Suppressor macrophage treated with lipopolysaccharide for 4 hours (primary cell): Measurements from ENCODE around the gene HSPG2.
"Not testable (repeated sequence)": the region's sequence is repeated elsewhere in the genome, so short reads cannot be mapped to it uniquely, and the experiment has no call there.

Experiments
- DNase-seq: peaks from one replicate; pipeline ENCODE4 v3.0.0-alpha.2; 2020

Gene HSPG2

DNA sequence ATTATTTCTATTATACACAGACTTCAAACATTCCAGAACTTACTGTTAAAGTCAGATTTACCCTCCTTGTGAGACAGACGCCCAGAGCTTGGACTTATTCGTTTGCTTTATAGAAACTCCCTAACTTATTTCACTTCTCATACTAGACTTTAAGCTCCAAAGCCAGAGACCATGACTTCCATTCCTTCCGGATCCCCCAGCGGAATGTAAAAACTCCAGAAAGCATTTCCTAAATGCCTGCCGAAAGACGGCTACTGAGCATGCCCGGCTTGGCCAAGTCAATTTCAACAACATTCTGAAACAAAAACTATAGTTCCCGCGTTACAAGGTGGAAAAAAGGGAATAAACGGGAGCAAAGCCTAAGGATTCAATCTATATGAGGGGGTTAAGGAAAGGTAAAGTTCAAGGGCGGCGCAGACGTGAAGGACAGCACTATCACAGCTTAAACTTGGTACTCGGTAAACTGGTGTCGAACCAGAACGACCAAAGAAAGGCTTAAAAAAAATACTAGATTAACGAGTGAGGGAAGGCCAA, 155.2 kb downstream of the HSPG2 start:
- peak; percentile 68 for DNase-seq

DNA sequence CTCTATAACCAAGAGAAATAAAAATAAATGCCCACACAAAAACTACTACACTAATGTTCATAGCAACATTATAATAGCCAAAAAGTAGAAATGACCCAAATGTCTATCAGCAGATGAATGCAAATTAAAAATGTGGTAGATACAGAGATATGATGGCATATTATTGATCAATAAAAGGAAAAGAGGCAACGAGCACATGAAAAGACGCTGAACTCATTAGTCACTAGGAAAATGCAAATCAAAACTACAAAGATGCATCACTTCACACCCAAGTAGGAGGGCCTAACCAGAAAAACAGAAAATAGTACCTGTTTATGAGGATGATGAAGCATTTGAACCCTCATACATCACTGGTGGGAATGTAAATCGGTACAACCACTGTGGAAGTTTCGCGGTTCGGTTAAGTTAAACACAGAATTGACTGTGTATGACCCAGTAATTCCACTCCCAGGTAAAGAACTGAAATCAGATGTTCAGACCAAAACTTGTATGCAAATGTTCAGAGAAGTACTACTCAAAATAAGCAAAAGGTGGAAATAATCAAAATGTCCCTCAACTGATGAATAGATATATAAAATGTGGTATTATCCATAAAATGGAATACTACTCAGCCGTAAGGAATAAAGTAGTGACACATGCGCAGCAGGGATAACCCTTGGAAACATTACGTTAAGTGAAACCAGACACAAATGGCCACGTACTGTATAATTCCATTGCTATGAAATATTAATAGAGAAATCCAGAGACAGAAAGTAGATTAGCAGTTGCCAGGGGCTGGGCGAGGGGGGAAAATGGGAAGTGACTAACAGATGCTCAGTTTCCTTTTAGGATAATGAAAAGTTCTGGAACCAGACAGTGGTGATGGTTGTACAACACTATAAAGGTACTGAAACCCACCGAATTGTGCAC, 157.2 kb downstream of the HSPG2 start:
- peak; percentile 58 for DNase-seq

DNA sequence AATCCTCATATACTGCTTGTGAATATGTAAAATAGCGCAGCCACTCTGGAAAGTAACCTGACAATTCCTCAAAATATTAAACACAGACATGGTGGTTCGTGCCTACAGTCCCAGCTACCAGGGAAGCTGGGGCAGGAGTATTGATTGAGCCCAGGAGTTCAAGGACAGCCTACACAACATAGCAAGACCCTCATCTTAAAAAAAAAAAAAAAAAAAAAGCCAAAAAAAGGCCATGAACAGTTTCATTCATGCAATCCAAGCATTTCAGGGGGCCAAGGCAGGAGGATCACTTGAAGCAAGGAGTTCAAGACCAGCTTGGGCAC, 158.7 kb downstream of the HSPG2 start:
- DNase-seq, result no peak

DNA sequence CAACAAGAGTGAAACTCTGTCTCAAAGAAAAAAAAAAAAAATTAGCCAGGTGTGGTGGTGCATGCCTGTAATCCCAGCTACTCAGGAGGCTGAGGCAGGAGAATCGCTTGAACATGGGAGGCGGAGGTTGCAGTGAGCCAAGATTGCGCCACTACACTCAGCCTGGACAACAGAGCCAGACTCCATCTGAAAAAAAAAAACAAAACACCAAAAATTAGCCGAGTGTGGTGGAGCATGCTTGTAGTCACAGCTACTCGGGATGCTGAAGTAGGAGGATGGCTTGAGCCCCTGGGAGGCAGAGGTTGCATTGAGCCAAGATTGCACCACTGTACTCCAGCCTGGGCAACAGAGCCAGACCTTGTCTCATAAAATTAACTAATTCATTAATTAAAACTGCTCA, 160.2 kb downstream of the HSPG2 start:
- not testable (repeated sequence) for DNase-seq

DNA sequence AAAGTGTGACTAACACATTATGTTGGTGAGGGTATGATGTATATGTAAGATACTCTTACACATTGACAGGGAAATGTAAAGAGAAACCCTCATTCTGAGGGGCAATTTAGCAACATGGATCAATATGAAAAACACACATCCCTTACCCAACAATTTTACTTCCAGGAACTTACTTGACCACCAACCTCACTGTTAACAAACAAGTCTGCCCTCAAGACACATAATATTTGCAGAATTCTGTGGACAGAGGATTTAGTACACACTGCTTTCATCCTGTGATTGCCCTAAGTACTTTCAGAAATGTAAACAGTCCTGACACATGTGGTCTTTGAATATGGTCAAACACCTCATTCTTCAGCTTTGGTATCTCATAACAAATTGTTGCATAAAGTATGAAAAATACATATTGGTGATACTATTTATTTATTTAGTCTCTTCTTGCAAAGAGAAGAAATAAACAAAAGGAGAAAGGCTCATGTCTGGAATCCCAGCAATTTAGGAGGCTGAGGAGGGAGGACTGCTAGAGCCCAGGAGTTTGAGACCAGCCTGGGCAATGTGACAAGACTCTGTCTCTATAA, 161.0 kb downstream of the HSPG2 start:
- no peak for DNase-seq

DNA sequence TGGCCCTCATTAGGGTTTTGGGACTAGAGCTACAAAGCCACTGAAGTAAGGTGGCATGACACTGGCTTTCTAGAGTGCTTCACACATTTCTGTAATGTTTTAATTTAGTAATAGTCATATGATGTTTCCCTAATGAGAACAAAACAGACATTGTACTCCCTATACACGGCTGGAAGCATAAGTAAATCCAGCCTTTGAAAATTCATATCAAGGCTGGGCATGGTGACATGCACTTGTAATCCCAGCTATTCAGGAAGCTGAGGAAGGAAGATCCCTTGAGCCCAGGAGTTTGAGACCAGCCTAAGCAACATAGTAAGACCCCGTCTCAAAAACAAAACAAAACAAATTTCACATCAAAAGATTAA, 161.6 kb downstream of the HSPG2 start:
- no peak for DNase-seq

DNA sequence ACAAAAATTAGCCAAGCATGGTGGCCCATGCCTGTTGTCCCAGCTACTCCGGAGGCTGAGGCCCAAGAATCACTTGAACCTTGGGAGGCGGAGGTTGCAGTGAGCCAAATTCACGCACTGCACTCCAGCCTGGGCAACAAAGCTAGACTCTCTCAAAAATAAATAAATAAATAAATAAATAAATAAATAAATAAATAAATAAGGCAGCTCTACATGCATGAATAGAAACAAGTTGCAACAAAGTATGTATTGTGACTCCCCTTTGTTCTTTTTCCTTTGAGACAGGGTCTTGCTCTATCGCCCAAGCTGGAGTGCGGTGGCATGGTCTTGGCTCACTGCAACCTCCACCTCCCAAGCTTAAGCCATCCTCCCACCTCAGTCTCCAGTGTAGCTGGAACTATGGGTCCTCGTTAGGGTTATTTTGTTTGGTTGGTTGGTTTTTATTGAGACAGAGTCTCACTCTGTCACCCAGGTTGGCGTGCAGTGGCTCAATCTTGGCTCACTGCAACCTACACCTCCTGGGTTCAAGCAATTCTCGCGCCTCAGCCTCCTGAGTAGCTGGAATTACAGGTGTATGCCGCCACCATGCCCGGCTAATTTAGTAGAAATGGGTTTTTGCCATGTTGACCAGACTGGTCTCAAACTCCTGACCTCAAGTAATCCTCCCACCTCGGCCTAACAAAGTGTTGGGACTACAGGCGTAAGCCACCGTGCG, 162.1 kb downstream of the HSPG2 start:
- DNase-seq, result no peak

DNA sequence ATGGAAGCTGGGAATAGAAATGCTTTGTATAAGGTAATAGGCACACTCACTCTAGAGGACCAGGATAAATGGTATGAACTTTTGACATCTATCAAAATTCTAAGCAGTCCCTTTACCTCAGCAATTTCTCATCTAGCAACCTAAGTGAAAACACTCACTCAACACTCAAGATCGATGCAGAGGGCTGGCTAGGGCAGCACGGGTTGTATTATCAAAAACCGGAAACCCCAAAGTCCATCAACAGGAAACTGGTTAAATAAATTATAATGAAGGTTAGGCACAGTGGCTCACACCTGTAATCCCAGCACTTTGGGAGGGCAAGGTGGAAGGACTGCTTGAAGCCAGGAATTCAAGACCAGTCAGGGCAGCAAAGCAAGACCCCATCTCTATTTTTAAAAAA, 163.5 kb downstream of the HSPG2 start:
- no peak for DNase-seq
